Smooth muscle cell (in vitro differentiated cells): ENCODE results near the gene UCKL1. TPM values are rescaled to one million over a fixed set of nuclear protein-coding genes. Genes with fewer than 3 reads are reported as not detected.

Experiments
- DNase-seq: peaks from one replicate; lab custom pipeline; 2025; ENCODE audit not compliant: unreplicated experiment; lab: John Stamatoyannopoulos, UW
- H2AFZ ChIP-seq: fragments of 200-600 bp; sonication (generic); 2 replicates; pipeline ENCODE4 v1.6.0; 2016; ENCODE audit warnings: antibody characterized with exemption, low read depth, mild to moderate bottlenecking
- H3F3A ChIP-seq: fragments of 200-600 bp; sonication (generic); 2 replicates; pipeline ENCODE4 v1.6.0; 2017; ENCODE audit warnings: antibody characterized with exemption, low read depth
- H3K27ac ChIP-seq: fragments of 200-600 bp; sonication (generic); 2 replicates; pipeline ENCODE4 v1.5.1; 2016; ENCODE audit warnings: low read depth, mild to moderate bottlenecking
- H3K27me3 ChIP-seq: fragments of 200-600 bp; sonication (generic); 2 replicates; pipeline ENCODE4 v1.6.1; 2016; ENCODE audit warnings: low read depth, mild to moderate bottlenecking
- H3K36me3 ChIP-seq: fragments of 200-600 bp; sonication (generic); 2 replicates; pipeline ENCODE4 v1.5.1; 2016; ENCODE audit warnings: low read depth
- H3K4me1 ChIP-seq: fragments of 200-600 bp; sonication (generic); 2 replicates; pipeline ENCODE4 v1.5.1; 2016; ENCODE audit warnings: low read depth
- H3K4me2 ChIP-seq: fragments of 200-600 bp; sonication (generic); 2 replicates; pipeline ENCODE4 v1.6.0; 2016; ENCODE audit warnings: mild to moderate bottlenecking
- H3K4me3 ChIP-seq: fragments of 200-600 bp; sonication (generic); 2 replicates; pipeline ENCODE4 v1.5.1; 2016; ENCODE audit warnings: mild to moderate bottlenecking
- H3K79me2 ChIP-seq: fragments of 200-600 bp; sonication (generic); 2 replicates; pipeline ENCODE4 v1.6.0; 2016; ENCODE audit warnings: low read depth, mild to moderate bottlenecking
- H3K9ac ChIP-seq: fragments of 200-600 bp; sonication (generic); 2 replicates; pipeline ENCODE4 v1.6.0; 2016; ENCODE audit warnings: low read depth
- H3K9me3 ChIP-seq: fragments of 200-600 bp; sonication (generic); replicated peaks from 2 replicates; pipeline ENCODE4 v1.5.1; 2016; ENCODE audit warnings: low read depth
- H4K20me1 ChIP-seq: fragments of 200-600 bp; sonication (generic); 2 replicates; pipeline ENCODE4 v1.6.0; 2016; ENCODE audit warnings: low read depth
- CTCF ChIP-seq: fragments of 200-600 bp; sonication (generic); IDR thresholded peaks from 2 replicates; pipeline ENCODE4 v1.5.1; 2017; ENCODE audit warnings: borderline replicate concordance, mild to moderate bottlenecking, antibody characterized with exemption; ENCODE audit not compliant: insufficient read depth, poor library complexity, severe bottlenecking
- WGBS: methylation state at CpG from one replicate; pipeline ENCODE4 v1.1.7; 2016; ENCODE audit warnings: low lambda C conversion rate; 5-methylcytosine and 5-hydroxymethylcytosine counted together
- polyA plus RNA-seq: library from polyadenylated mRNA; unstranded; fragments of >200 nt; fragmentation: Nextera tagmentation; extraction: Ambion mirVana; gene quantifications from 2 replicates; pipeline ENCODE4 v1.2.1, GENCODE V29; 2016
- total RNA-seq: library from RNA; depleted of rRNA; stranded (reverse); fragments of >200 nt; gene quantifications from 2 replicates; pipeline ENCODE4 v1.2.3, GENCODE V29; 2014

The UCKL1 gene
- total and polyA plus RNA-seq, 2 experiments from 2014 or later, result 17.2 to 22.6 TPM

GRCh38 chr20:63958471-63958870 lies 2.3 kb upstream of the UCKL1 start:
- peaks cover 10% of the 10 kb centered on the region for H3K4me1 ChIP-seq
- WGBS, result 93% methylated on average over 4 of the region's 4 CpGs
- no peak overlapping the region for H3K9ac ChIP-seq

GRCh38 chr20:63957690-63958441 lies 1.6 kb upstream of the UCKL1 start:
- Histone ChIP-seq H3K9me3 (no peaks in the 10 kb centered on the region), H3K79me2 (peaks cover 33% of the 10 kb centered on the region), H3F3A (no peaks in the 10 kb centered on the region), H3K27me3 (no peaks in the 10 kb centered on the region), H3K4me1 (peaks cover 10% of the 10 kb centered on the region), H3K4me2 (peak overlapping the region; percentile 100), H4K20me1 (peaks cover 28% of the 10 kb centered on the region), H3K27ac (peak overlapping the region; percentile 80), H3K9ac (no peak overlapping the region), H3K36me3 (no peaks in the 10 kb centered on the region), H2AFZ (no peak overlapping the region), H3K4me3 (peak overlapping the region; percentile 99)
- peak; percentile 13 for DNase-seq
- TF ChIP-seq CTCF, result no peak
- WGBS, result 37% methylated on average over 12 of the region's 13 CpGs

More at GRCh38 chr20:63958471-63958870, 2.3 kb upstream of the UCKL1 start:
- Histone ChIP-seq H3K4me2 (no peak overlapping the region), H3F3A (no peaks in the 10 kb centered on the region), H3K36me3 (no peaks in the 10 kb centered on the region), H3K9me3 (no peaks in the 10 kb centered on the region), H4K20me1 (peaks cover 22% of the 10 kb centered on the region), H3K79me2 (peaks cover 27% of the 10 kb centered on the region), H3K27me3 (no peaks in the 10 kb centered on the region), H2AFZ (no peak overlapping the region), H3K27ac (no peak overlapping the region), H3K4me3 (no peak overlapping the region)
- no peak for DNase-seq
- no peak for TF ChIP-seq CTCF

DNA sequence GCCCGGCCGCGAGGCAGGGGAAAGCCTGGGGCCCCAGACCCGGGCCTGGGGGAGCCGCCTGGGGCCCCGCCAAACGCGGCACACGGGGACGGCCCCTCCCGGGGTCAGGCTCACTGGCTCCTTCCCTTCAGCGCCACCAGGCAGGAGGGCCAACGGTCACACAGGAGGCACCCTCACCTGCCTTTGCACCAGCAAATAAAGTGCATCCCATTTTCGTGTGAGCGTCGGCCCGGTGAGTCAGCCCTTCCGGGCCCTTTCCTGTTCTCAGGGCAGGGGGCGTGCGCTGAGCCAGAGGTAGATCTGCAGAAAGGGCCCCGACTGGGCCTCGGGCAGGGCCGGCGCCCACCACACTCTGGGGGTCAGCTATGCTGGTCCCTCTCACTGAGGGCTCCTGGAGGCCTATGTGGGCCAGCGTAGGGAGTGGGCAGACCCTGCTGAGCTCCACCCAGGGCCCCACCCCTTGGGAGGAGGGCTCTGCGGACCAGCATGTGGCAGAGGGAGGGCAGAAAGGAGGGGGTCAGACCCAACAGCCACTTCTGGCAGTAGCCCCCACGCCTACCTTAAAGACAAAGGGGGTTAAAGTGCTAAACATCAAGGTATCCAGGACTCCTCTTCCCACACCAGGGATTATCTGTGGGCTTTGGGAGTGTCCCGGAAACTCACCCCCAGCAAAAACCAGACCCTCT lies 931 bp upstream of the UCKL1 start:
- Histone ChIP-seq H3K4me1 (peaks cover 10% of the 10 kb centered on the region), H3K9ac (peak overlapping the region; percentile 71), H3F3A (no peaks in the 10 kb centered on the region), H3K4me3 (peak overlapping the region; percentile 99), H3K4me2 (peak overlapping the region; percentile 100), H2AFZ (no peak overlapping the region), H3K27ac (peak overlapping the region; percentile 80), H4K20me1 (peaks cover 36% of the 10 kb centered on the region), H3K27me3 (no peaks in the 10 kb centered on the region), H3K36me3 (no peaks in the 10 kb centered on the region), H3K9me3 (no peaks in the 10 kb centered on the region), H3K79me2 (peaks cover 40% of the 10 kb centered on the region)
- DNase-seq, result peak; percentile 69
- TF ChIP-seq CTCF, result no peak
- WGBS, result 4% methylated on average over 28 of the region's 28 CpGs
